Liver (tissue), 9 donors: ENCODE measurements around the gene SIN3B. TPM values are rescaled to one million over a fixed set of nuclear protein-coding genes. Genes with fewer than 3 reads are reported as not detected.

Source experiments
- DNase-seq: peaks from one replicate; pipeline ENCODE4 v3.0.0-alpha.2; 2017; ENCODE audit warnings: low spot score
- H3K27ac ChIP-seq, 2 donors: one replicate each; pipeline ENCODE4 v1.7.0; 2013; ENCODE audit warnings: inconsistent platforms in 2 of 2, low read length in 2 of 2, control low read depth in 1 of 2, low read depth in 1 of 2, mild to moderate bottlenecking in 1 of 2
- H3K27me3 ChIP-seq, 4 donors: one replicate each; pipeline versions ENCODE4 v1.6.1 to v1.7.0; 2013; ENCODE audit warnings: low read length in 3 of 4, inconsistent platforms in 1 of 4, mild to moderate bottlenecking in 1 of 4, moderate library complexity in 1 of 4; ENCODE audit not compliant: control insufficient read depth in 4 of 4, insufficient read depth in 4 of 4
- H3K36me3 ChIP-seq, 4 donors: one replicate each; pipeline versions ENCODE4 v1.6.1 to v1.7.0; 2013; ENCODE audit warnings: low read length in 3 of 4, mild to moderate bottlenecking in 3 of 4, low read depth in 1 of 4, moderate library complexity in 1 of 4; ENCODE audit not compliant: control insufficient read depth in 4 of 4, insufficient read depth in 3 of 4
- H3K4me1 ChIP-seq, 4 donors: one replicate each; pipeline versions ENCODE4 v1.6.1 to v1.7.0; 2013; ENCODE audit warnings: low read length in 3 of 4, mild to moderate bottlenecking in 3 of 4, moderate library complexity in 1 of 4; ENCODE audit not compliant: control insufficient read depth in 4 of 4, insufficient read depth in 4 of 4
- H3K4me3 ChIP-seq, 3 donors: one replicate each; pipeline versions ENCODE4 v1.6.1 to v1.7.0; 2013; ENCODE audit warnings: low read length in 3 of 3, control low read depth in 1 of 3, low read depth in 1 of 3, mild to moderate bottlenecking in 1 of 3
- H3K9ac ChIP-seq, 2 donors: one replicate each; pipeline ENCODE4 v1.7.0; 2013; ENCODE audit warnings: low read length in 2 of 2, mild to moderate bottlenecking in 2 of 2, moderate library complexity in 2 of 2, control low read depth in 1 of 2, low read depth in 1 of 2
- H3K9me3 ChIP-seq, 4 donors: one replicate each; pipeline versions ENCODE4 v1.6.1 to v1.7.0; 2013; ENCODE audit warnings: low read length in 3 of 4; ENCODE audit not compliant: control insufficient read depth in 4 of 4
- ATF3 ChIP-seq: IDR thresholded peaks from 2 replicates; pipeline ENCODE4 v1.6.1; 2016; ENCODE audit warnings: antibody characterized with exemption
- CTCF ChIP-seq: fragments of 150-350 bp; IDR thresholded peaks from 2 replicates; pipeline ENCODE4 v1.5.1; 2017; ENCODE audit warnings: improper control_type of control experiment, low read depth, low read length; ENCODE audit not compliant: missing input control
- EGR1 ChIP-seq, 2 donors: IDR thresholded peaks; 2 replicates each; pipeline ENCODE4 v1.6.1; 2016 to 2018; ENCODE audit warnings: antibody characterized with exemption in 2 of 2, low read depth in 2 of 2
- FOXA1 ChIP-seq: IDR thresholded peaks from 2 replicates; pipeline ENCODE4 v1.6.1; 2016; ENCODE audit warnings: antibody characterized with exemption
- FOXA2 ChIP-seq: IDR thresholded peaks from 2 replicates; pipeline ENCODE4 v1.6.1; 2016; ENCODE audit warnings: antibody characterized with exemption
- GABPA ChIP-seq, 2 donors: IDR thresholded peaks in 1 of 2; conservative IDR thresholded peaks in 1 of 2; 2 replicates each; pipeline ENCODE4 v1.6.1; 2016; ENCODE audit warnings: antibody characterized with exemption in 2 of 2, mild to moderate bottlenecking in 1 of 2, moderate library complexity in 1 of 2
- HNF4A ChIP-seq, 2 donors: conservative IDR thresholded peaks; 2 replicates each; pipeline ENCODE4 v1.6.1; 2016; ENCODE audit warnings: antibody characterized with exemption in 2 of 2, mild to moderate bottlenecking in 2 of 2
- HNF4G ChIP-seq: IDR thresholded peaks from 2 replicates; pipeline ENCODE4 v1.6.1; 2016; ENCODE audit warnings: antibody characterized with exemption
- JUND ChIP-seq, 2 donors: IDR thresholded peaks; 2 replicates each; pipeline ENCODE4 v1.6.1; 2016; ENCODE audit warnings: antibody characterized with exemption in 2 of 2
- MAX ChIP-seq: IDR thresholded peaks from 2 replicates; pipeline ENCODE4 v1.6.1; 2016; ENCODE audit warnings: antibody characterized with exemption
- NR2F2 ChIP-seq: IDR thresholded peaks from 2 replicates; pipeline ENCODE4 v1.6.1; 2016; ENCODE audit warnings: antibody characterized with exemption
- RAD21 ChIP-seq, 2 donors: IDR thresholded peaks; 2 replicates each; pipeline ENCODE4 v1.6.1; 2016; ENCODE audit warnings: antibody characterized with exemption in 2 of 2, mild to moderate bottlenecking in 2 of 2
- REST ChIP-seq: IDR thresholded peaks from 2 replicates; pipeline ENCODE4 v1.6.1; 2016; ENCODE audit warnings: antibody characterized with exemption, mild to moderate bottlenecking
- RXRA ChIP-seq, 2 donors: IDR thresholded peaks; 2 replicates each; pipeline ENCODE4 v1.6.1; 2017 to 2018; ENCODE audit warnings: antibody characterized with exemption in 2 of 2, mild to moderate bottlenecking in 1 of 2
- SP1 ChIP-seq: IDR thresholded peaks from 2 replicates; pipeline ENCODE4 v1.6.1; 2018; ENCODE audit warnings: antibody characterized with exemption, mild to moderate bottlenecking
- TAF1 ChIP-seq: conservative IDR thresholded peaks from 2 replicates; pipeline ENCODE4 v1.6.1; 2016; ENCODE audit warnings: antibody characterized with exemption, mild to moderate bottlenecking
- YY1 ChIP-seq: IDR thresholded peaks from 2 replicates; pipeline ENCODE4 v1.6.1; 2016; ENCODE audit warnings: antibody characterized with exemption, mild to moderate bottlenecking
- ZBTB33 ChIP-seq: IDR thresholded peaks from 2 replicates; pipeline ENCODE4 v1.6.1; 2016; ENCODE audit warnings: antibody characterized with exemption
- WGBS: extraction: QIAGEN DNeasy Blood & Tissue Kit; methylation state at CpG from one replicate; pipeline ENCODE4 v1.1.7; 2013; 5-methylcytosine and 5-hydroxymethylcytosine counted together
- polyA plus RNA-seq, 2 donors: library from polyadenylated mRNA; stranded (reverse) in 1 of 2; unstranded in 1 of 2; fragments of 200-250 nt in 1 of 2; fragments of >200 nt in 1 of 2; fragmentation: Nextera tagmentation in 1 of 2; extraction: Ambion mirVana in 1 of 2; gene quantifications; one replicate each; pipeline versions ENCODE4 v1.2.1 to v1.2.3, GENCODE V29; 2013 to 2015
- total RNA-seq, 2 donors: library from RNA; depleted of rRNA; stranded (reverse); fragments of >200 nt; gene quantifications; one replicate each; pipeline ENCODE4 v1.2.3, GENCODE V29; 2014
- donor health status: healthy.
- donor health status: healthy.
- donor health status: healthy.
- donor health status: healthy.
- donor health status: healthy.

SIN3B gene
- total and polyA plus RNA-seq, 4 donors: 6.1 to 17.1 (median 8.6) TPM

- H3K9me3 ChIP-seq: peaks cover 0 to 19% (median 3%) of the 10 kb centered on the region in 4 donors
- peaks cover 0 to 14% (median 6%) of the 10 kb centered on the region in 4 donors for H3K36me3 ChIP-seq
- H3K4me3 ChIP-seq: no peak overlapping the region
- H3K4me1 ChIP-seq: no peaks in the 10 kb centered on the region
- TF ChIP-seq JUND (IDR thresholded peaks at IDR 0.05) (no peak), TAF1 (no peak), RAD21 (IDR thresholded peaks at IDR 0.05) (no peak), RXRA (IDR thresholded peaks at IDR 0.05) (no peak), HNF4G (no peak), NR2F2 (no peak), GABPA (IDR thresholded peaks at IDR 0.05 in 1 of 2, conservative IDR thresholded peaks at IDR 0.05 in 1 of 2) (no peak), MAX (no peak), FOXA2 (no peak), CTCF (no peak), ATF3 (no peak), YY1 (no peak), FOXA1 (no peak), EGR1 (IDR thresholded peaks at IDR 0.05; ENCODE audit: low read depth in 2 of 2) (no peak), REST (no peak), SP1 (no peak), ZBTB33 (no peak), HNF4A (conservative IDR thresholded peaks at IDR 0.05) (no peak)
- H3K27me3 ChIP-seq: no peaks in the 10 kb centered on the region
- no peak overlapping the region for H3K27ac ChIP-seq
- 90% methylated on average over 3 of the region's 3 CpGs for WGBS
- no peak overlapping the region for H3K9ac ChIP-seq
- no peak for DNase-seq
These were observed 54.3 kb downstream of the SIN3B start for GRCh38 chr19:16883522-16883921.
